HG02884 (cell line): ENCODE data around the gene KHK.

Source experiments
- ATAC-seq: cut with Tn5 transposase; IDR thresholded peaks from one replicate; pipeline ENCODE4 v1.9.1; 2021; ENCODE audit warnings: mild to moderate bottlenecking, moderate library complexity; ENCODE audit not compliant: unreplicated experiment

The KHK gene

DNA sequence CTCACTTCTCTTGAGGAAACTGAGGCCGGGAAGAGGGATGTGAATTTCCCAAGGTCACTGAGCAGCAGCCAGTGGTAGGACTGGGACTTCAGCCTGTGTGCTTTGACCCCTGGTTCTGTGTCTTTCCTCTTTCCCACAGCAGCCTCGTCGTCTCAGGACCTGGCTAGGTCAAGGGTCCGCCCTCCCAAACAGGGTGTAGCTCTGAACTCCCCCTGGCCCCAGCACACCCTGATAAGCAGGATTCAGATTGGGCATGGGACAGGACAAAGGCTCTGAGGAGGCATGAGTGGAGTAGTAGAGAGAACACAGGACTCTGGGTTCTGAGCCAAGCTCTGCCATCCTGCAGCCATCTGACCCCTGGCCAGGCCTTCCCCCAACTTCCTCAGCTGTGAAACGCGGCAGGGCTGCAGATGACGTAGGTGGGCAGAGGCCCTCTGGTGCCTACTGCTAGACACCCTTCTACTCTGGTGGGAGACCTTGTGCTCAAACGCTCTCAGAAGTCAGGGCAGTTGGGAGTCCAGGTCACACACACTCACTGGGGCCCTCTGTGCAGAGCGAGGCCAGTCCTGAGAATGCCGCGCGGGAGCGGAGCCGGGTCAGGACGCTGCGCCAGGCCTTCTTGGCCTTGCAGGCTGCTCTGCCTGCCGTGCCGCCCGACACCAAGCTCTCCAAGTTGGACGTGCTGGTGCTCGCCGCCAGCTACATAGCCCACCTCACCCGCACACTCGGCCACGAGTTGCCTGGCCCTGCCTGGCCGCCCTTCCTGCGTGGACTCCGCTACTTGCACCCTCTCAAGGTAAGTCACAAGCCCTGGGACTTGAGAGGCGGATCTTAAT, 63.2 kb downstream of the KHK start:
- no peak for ATAC-seq
